HL-60/S4 treated with phorbol 12-myristate 13-acetate at 8.2 ng/mL for 4 days and 3 days (cell line): ENCODE results near the gene ART3.

Experiments used
- in situ Hi-C: fragments of 300-500 bp; cut with MboI; formaldehyde crosslinking; loops from 2 replicates; pipeline ENCODE4 v1.15.0; 2022; ENCODE audit warnings: low sequenced_read_pairs

The ART3 gene

GRCh38 chr4:76144546-76144945 is 70.0 kb downstream of the ART3 start:
- in situ Hi-C loops: no loop called here

GRCh38 chr4:76147454-76148141 is 73.1 kb downstream of the ART3 start:
- in situ Hi-C loops: no loop called here

GRCh38 chr4:76148142-76148865 is 73.8 kb downstream of the ART3 start, which contains the start of gene NUP54:
TSS of gene NUP54 (minus strand) at chr4:76148397. CDS start at chr4:76148374, 23 bp downstream.
- in situ Hi-C loops: no loop called here

- in situ Hi-C loops: no loop called here
Measured at GRCh38 chr4:76153356-76153755, 78.8 kb downstream of the ART3 start.

GRCh38 chr4:76155979-76156378 is 81.5 kb downstream of the ART3 start:
- in situ Hi-C loops: no loop called here

GRCh38 chr4:76156635-76157034 is 82.1 kb downstream of the ART3 start:
- in situ Hi-C loops: no loop called here

GRCh38 chr4:76160355-76160754 is 85.8 kb downstream of the ART3 start:
- in situ Hi-C loops: no loop called here
